ENCODE results near the gene CRYAB. TPM values are rescaled to one million over a fixed set of nuclear protein-coding genes. Genes with fewer than 3 reads are reported as not detected.

CRYAB gene
- total RNA-seq, 1 donor from 2014 or later, result 288 TPM

- TF ChIP-seq, protein P1, sequence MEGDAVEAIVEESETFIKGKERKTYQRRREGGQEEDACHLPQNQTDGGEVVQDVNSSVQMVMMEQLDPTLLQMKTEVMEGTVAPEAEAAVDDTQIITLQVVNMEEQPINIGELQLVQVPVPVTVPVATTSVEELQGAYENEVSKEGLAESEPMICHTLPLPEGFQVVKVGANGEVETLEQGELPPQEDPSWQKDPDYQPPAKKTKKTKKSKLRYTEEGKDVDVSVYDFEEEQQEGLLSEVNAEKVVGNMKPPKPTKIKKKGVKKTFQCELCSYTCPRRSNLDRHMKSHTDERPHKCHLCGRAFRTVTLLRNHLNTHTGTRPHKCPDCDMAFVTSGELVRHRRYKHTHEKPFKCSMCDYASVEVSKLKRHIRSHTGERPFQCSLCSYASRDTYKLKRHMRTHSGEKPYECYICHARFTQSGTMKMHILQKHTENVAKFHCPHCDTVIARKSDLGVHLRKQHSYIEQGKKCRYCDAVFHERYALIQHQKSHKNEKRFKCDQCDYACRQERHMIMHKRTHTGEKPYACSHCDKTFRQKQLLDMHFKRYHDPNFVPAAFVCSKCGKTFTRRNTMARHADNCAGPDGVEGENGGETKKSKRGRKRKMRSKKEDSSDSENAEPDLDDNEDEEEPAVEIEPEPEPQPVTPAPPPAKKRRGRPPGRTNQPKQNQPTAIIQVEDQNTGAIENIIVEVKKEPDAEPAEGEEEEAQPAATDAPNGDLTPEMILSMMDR (IDR thresholded peaks at IDR 0.05), result no peak
- Histone ChIP-seq H3K27ac (peak overlapping the region; percentile 78 to 92), H3K36me3 (no peaks in the 10 kb centered on the region), H3K4me3 (no peak overlapping the region), H3K4me1 (peaks cover 8 to 49% of the 10 kb centered on the region in 2 donors), H3K27me3 (no peaks in the 10 kb centered on the region), H3K9me3 (no peaks in the 10 kb centered on the region)
- intact Hi-C loops (cut with DNase I), result loop anchor here (10.0 kb wide), 1 partner anchor 374 kb away; no protein-coding TSS in a partner anchor
- DNase-seq (ENCODE audit: low spot score in 2 of 2), result no peak
Observed at GRCh38 chr11:111920908-111921307, 9.3 kb upstream of the CRYAB start.

DNA sequence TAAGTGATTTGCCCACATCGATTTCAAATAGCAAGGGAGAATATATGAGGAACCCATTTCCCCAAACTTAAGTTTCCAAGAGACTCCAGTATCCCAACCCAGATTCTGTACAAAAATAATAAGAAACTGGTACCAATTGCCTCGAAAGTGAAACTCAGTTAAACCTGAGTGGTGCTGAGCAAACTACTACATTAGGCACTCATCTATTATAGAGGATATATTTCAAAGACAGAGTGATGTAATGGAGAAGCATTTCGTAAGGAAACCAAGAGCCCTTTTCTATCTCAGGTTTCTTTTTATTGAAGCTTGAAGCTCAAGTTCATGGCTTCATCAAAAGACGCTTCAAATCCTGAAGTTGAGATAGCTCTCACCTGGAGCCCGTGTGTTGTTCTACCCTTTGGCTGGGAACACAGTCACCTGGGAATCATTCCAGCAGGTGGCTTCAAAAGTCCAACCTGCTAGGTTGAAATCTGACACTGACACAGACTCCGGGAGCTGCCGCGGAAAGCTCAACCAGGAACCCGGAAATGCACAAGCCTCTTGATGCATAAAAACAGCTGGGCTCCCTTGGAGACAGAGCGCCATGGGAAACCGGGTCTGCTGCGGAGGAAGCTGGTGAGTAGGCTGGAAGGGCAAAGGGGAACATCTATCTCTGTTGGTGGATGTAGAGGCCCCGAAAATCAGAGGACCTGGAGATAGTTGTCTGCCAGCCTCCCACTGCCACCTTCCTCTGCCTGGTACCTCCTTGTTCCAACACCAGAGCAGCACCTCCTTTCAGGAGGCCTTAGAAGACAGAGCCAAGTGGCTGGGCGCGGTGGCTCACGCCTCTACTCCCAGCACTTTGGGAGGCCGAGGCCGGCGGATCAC lies 7.1 kb upstream of the CRYAB start, which contains the start of gene C11orf52:
Gene C11orf52 (plus strand): TSS at position 524 of the 867 bp plus-strand sequence. CDS start 60 bp downstream, at position 584.
- DNase-seq (ENCODE audit: low spot score in 2 of 2), result peak in 1 of 2 donors; percentile 64
- H3K9me3 ChIP-seq, result no peaks in the 10 kb centered on the region
- H3K27ac ChIP-seq, result peak within 1 kb of the TSS; percentile 29 to 98
- intact Hi-C loops (cut with DNase I), result no loop called here
- H3K27me3 ChIP-seq, result no peaks in the 10 kb centered on the region
- H3K4me3 ChIP-seq, result no peak within 1 kb of the TSS
- H3K36me3 ChIP-seq, result no peaks in the 10 kb centered on the region
- peaks cover 2 to 35% of the 10 kb centered on the region in 2 donors for H3K4me1 ChIP-seq
- TF ChIP-seq, protein P1 (IDR thresholded peaks at IDR 0.05), result no peak

DNA sequence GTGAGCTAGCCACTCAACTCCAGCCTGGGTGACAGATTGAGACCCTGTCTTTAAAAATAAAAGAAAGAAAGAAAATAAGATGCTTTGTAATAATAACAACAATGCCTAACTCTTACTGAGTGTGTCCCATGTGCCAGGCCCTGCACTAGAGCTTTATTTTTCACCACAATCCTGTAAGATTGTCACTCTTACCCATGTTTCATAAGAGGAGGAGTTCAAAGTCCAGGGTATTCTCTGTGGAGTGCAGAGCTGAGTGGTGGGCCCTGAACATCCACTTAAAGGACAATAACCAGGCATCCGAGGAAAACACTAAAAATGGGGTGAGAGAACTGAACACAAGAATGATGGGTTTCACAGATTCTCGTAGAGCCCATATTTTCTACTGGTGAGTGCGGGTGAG lies 6.2 kb upstream of the CRYAB start:
- Histone ChIP-seq H3K27ac (peak overlapping the region; percentile 5 to 98), H3K27me3 (no peaks in the 10 kb centered on the region), H3K4me3 (no peak overlapping the region), H3K4me1 (peaks cover 0 to 32% of the 10 kb centered on the region in 2 donors), H3K36me3 (no peaks in the 10 kb centered on the region), H3K9me3 (no peaks in the 10 kb centered on the region)
- DNase-seq (ENCODE audit: low spot score in 2 of 2), result no peak
- intact Hi-C loops (cut with DNase I), result no loop called here
- TF ChIP-seq, protein P1 (IDR thresholded peaks at IDR 0.05), result no peak

DNA sequence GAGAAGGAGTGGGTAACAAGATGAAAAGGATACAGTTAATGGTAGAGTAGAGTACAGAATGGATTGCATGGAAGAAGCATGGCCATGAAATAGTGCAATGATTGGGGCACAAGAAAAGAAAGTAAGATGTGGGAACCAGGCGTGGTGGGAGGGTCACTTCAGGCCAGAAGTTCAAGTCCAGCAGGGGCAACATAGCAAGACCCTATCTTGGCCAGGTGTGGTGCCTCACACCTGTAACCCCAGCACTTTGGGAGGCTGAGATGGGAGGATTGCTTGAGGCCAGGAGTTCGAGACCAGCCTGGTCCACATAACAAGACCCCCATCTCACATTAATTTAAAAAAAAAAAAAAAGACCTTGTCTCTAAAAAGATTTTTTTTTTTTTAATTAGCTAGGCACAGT lies 5.7 kb upstream of the CRYAB start:
- Histone ChIP-seq H3K9me3 (no peaks in the 10 kb centered on the region), H3K36me3 (no peaks in the 10 kb centered on the region), H3K27me3 (no peaks in the 10 kb centered on the region), H3K27ac (peak overlapping the region; percentile 5 to 98), H3K4me1 (peaks cover 0 to 28% of the 10 kb centered on the region in 2 donors), H3K4me3 (no peak overlapping the region)
- intact Hi-C loops (cut with DNase I), result no loop called here
- TF ChIP-seq, protein P1 (IDR thresholded peaks at IDR 0.05), result no peak
- DNase-seq (ENCODE audit: low spot score in 2 of 2), result no peak

- H3K27ac ChIP-seq, result peak overlapping the region; percentile 98 to 99
- DNase-seq (ENCODE audit: low spot score in 2 of 2), result no peak
- TF ChIP-seq, protein P1 (IDR thresholded peaks at IDR 0.05), result no peak
- H3K4me1 ChIP-seq, result peaks cover 0 to 23% of the 10 kb centered on the region in 2 donors
- intact Hi-C loops (cut with DNase I), result no loop called here
- no peak overlapping the region for H3K4me3 ChIP-seq
- H3K27me3 ChIP-seq, result no peaks in the 10 kb centered on the region
- H3K9me3 ChIP-seq, result no peaks in the 10 kb centered on the region
- no peaks in the 10 kb centered on the region for H3K36me3 ChIP-seq
Observed at GRCh38 chr11:111916768-111917167, 5.2 kb upstream of the CRYAB start.
